NCI-H82 treated with DMSO at 0.1 percent for 48 hours (cell line): ENCODE data around the gene CAMTA1.
A peak's percentile ranks its signal among the peaks of the same experiment; 100 is the strongest.

Source experiments
- DNase-seq: peaks from one replicate; lab custom pipeline; 2025; ENCODE audit not compliant: unreplicated experiment; lab: John Stamatoyannopoulos, UW

Gene CAMTA1

DNA sequence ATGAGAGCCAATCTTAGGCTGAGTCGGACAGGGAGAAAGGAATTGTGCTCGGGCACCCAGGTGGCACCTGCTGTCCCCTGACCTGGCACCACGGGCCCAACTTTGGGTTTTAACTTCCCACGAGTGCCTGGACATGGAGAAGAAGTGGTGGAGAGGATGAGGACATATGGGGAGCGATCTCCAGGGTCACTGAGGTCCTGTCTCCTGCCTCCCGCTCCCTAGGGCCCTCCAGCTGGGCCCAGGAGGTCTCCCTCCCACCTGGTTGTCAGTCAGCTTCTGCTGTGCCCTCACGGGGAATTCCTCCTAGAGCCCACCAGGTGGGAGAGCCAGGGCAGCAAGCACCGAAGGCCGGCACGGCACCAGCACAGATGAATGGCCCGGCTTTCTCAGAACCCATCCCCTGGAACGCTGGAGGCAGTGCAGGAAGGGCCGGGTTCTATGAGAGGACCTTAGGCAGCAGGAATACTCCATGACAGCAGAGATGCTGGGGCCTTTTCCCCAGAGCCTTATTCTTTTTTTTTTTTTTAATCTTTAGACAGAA is 435.5 kb downstream of the CAMTA1 start:
- no peak for DNase-seq

DNA sequence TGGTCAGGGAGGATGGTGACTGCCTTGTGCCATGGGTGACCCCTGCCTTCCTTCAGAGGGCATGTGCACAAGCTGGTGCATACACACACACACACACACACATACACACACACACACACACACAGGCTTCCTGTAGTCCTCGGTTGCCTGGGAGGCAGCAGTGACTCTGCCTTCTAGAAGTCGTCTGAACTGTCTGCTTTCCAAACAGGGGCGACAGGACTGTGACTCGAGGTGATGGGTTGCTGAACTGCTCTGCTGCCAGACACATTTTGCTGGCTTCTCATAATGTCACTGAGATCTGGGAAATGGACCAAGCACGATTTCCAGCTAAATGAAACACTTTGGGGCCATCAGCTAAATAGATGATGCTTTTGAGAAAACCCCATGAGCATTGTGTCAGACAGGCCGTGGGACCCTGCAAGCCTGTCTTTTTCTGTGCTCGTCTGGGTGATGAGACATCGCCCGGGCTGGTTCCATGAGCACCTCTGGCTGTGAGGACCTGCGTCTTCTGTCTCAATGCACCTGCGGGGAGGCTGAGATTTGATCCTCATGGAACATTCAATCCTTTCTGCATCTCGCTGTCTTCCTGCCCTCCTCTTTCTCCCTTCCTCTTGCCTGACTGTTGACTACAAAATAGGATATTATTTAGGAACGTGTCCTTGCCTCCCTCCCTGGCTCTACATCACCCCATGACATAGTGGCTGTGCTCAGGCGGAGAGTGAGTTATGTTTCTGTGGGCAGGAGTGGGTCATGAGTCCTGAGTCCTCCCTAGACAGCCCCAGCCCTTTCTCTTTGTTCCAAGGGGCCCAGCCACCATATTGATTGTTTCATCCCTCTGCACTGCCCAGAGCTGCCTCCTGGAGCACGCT is 436.8 kb downstream of the CAMTA1 start:
- no peak for DNase-seq

- DNase-seq: no peak
Observed at GRCh38 chr1:7222695-7223015, 437.4 kb downstream of the CAMTA1 start.

- DNase-seq: no peak
Observed at GRCh38 chr1:7223334-7224080, 438.3 kb downstream of the CAMTA1 start.

DNA sequence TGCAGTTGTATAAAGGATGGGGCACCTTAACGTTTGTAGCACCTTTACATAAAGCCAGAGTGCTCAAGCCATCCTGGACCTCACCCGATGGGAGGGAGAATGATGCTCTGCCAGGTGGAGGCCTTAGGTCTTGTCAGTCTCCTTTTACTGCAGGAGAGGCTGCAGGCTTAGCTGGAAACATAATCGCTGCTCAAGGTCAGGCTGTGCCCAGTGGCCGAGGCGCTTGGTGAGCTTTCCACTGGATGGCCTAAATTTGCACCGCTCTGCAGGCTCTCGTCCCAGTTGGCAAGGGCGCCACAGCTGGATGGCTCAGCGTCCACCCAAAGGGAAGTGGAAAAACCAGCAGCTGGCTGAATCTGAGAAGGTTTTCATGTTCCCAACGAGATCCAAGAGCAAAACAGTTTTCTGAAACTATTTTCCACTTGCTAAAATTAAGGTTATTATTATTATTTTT is 438.9 kb downstream of the CAMTA1 start:
- DNase-seq: no peak

DNA sequence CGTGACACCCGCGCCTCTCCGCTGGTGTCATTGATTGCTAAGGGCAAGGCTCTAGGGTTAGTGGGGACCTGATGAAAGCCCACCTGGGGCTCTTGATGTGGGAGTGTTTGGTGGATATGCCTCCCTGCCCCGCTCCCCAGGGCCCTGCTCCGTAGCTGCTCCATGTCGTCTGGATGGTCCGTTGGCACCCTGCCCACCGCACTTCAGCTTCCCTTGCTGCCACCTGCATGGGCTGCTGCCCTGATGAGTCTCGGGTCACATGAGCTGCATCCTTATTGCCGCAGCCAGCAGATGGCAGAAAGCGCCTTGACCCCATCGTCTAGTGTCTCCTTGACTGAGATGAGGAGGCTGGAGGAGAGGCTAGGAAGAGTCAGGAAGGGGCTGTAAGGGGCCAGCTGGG is 439.4 kb downstream of the CAMTA1 start:
- DNase-seq: no peak

DNA sequence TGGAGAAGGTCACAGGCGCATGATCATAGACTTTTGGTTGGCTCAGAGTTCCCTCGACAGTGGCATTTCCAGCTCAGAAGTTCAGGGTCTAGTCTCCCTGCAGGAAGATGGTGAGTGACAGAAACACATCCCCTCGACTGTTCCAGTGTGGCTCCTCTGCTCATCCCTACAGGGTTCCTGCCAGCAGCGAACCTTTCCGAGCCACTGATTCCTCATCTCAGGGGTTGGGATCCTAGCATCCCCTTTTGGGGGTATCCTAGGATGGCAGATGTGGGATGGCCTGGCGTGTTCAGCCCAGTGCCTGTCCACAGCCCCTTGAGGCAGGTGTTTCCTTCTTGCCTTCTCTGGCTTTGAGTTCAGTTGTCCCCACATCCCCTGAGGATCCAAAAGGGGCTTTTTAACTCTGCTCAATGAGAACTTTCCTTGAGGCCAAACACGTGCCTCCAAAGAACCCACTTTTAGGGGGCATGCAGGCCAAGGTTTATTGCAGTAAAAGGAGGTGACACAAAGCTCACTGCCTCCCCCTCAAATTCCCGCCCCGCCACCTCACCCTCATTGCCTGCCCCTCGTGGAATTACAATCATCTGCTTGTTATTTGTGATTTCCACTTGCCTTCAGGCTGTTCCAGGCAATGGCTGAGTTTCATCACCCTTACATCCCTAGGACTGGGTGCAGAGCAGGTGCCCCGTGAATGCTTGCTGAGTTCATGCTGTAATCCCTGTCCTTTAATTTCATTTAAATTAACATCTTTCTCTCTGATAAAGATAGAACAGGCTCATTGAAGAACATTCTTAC is 440.7 kb downstream of the CAMTA1 start:
- no peak for DNase-seq

DNA sequence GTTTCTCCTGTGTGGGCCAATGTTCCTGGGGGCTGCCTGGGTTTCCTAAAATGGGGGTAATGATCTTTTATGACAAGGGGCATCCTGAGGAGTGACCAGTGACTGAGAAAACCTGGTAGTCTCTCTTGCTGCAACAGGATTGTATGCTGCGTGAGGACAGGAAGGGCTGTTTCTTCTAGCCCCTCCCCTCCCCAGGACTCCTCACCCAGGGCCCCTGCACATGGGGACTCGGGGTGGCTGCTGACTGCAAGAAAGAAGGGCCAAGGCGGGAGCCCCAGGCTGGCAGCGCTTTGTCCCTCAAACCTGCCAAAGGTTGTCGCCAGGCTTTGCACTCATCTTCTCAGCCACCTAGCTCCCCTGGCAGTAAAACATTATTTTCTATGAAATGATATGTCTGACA is 442.4 kb downstream of the CAMTA1 start:
- DNase-seq: no peak

GRCh38 chr1:7228252-7228961 is 443.2 kb downstream of the CAMTA1 start:
- no peak for DNase-seq

DNA sequence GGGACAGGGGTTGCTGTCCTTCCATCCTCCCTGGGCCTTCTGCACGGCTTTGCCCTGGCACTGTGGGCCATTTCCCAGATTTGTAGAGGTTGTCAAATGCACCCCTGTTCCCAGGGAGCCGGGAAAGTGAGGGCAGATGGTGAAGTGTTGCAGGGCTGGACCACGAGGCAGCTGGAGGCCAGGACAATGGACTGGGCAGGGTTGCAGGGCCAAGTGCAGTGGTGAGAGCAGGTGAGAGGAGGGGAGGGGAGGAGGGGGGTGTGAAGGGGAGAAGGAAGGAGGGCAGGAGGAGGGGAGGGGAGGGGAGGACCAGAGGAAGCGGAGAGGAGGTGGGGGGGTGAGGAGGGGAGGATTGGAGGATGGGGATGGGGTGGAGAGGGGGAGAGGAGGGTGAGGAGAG is 443.9 kb downstream of the CAMTA1 start:
- DNase-seq: no peak

GRCh38 chr1:7229696-7230631 is 444.7 kb downstream of the CAMTA1 start:
- peak; percentile 77 for DNase-seq

DNA sequence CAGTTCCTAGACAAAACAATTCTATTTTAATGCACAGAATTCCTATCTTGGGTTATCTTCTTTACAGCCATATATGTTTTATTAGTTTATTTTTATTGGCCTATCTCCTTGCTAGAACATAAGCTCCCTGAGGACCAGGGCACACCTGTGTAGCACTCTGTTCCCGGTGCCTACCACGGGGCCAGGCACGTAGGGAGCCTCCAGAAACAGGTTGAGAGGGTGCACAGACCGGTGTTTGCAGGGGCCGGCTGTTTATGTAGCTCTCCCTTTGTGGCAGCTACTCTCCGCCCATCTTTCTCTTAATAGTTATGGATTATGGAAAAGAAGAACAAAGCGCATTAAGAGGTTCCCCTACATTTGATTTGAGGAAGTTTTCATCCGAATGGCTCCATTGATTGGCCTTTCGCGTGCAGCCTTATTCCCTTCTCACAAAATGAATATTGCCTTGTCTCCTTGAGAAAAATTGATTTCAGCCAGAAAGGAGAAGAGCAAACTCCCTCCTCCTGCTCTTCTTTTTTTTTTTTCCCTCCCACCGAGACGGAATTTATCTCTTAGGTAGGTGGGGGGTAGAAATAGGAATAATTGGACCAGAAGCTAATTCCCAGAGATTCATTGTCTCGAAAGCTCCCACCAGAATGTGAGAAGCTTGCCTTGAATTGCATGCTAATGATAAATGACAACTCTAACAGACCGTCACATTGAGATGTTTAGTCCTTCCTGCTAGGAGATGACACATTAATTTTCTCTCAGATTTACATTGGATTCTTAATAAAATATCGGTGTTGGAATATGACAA is 447.4 kb downstream of the CAMTA1 start:
- DNase-seq: no peak

- no peak for DNase-seq
Observed at GRCh38 chr1:7233237-7233540, 447.9 kb downstream of the CAMTA1 start.

- no peak for DNase-seq
Observed at GRCh38 chr1:7233646-7234470, 448.6 kb downstream of the CAMTA1 start.

- DNase-seq: no peak
Observed at GRCh38 chr1:7234471-7234755, 449.2 kb downstream of the CAMTA1 start.

- DNase-seq: no peak
Observed at GRCh38 chr1:7235871-7236517, 450.7 kb downstream of the CAMTA1 start.

GRCh38 chr1:7236844-7237515 is 451.7 kb downstream of the CAMTA1 start:
- no peak for DNase-seq
